Measurements from ENCODE around the gene STAP1.

GRCh38 chr4:67581913-67582312 lies 23.4 kb downstream of the STAP1 start:
- TF ChIP-seq POLR2AphosphoS5 (IDR thresholded peaks at IDR 0.05): no peak
- no peak for TF ChIP-seq CTCF (IDR thresholded peaks at IDR 0.05)
